ENCODE data around the gene CDH4. TPM values are rescaled to one million over a fixed set of nuclear protein-coding genes. Genes with fewer than 3 reads are reported as not detected.
A peak's percentile ranks its signal among the peaks of the same experiment; 100 is the strongest.

CDH4 gene
- total and polyA plus RNA-seq, 12 donors, result 0.04 to 0.25 (median 0.08) TPM; not detected in 5

- Histone ChIP-seq H3K36me3 (no peaks in the 10 kb centered on the region), H3K27ac (no peak overlapping the region), H3K9me3 (no peaks in the 10 kb centered on the region), H3K4me3 (no peak overlapping the region), H3K4me1 (no peaks in the 10 kb centered on the region), H3K27me3 (peaks cover 0 to 23% (median 11%) of the 10 kb centered on the region in 7 donors)
- no peak for TF ChIP-seq CTCF (IDR thresholded peaks at IDR 0.05)
- WGBS, 2 donors, result 76 to 78% methylated on average over 21 of the region's 21 CpGs
- intact Hi-C loops (cut with DNase I), result no loop called here
- DNase-seq (peak in 1 of 2 donors; percentile 4), ATAC-seq (no peak)
Measured at GRCh38 chr20:61925555-61926252, 673.6 kb downstream of the CDH4 start.

DNA sequence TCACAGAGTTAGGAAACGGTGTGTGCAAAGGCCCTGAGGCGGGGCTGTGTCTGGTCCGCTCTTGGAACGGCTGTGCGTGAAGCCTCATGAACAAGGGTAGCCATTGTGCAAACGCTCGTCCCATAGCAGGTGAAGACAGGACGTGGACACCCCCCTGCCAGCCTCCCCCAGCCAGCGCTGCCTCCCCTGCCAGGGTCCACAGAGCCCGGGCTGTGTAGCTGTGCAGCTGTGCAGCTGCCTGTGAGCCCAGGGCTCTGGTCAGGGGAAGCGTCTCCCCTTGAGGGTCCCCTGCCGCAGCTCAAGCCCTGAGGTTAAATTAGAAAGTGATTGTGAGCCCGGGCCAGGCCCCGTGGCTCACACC is 674.2 kb downstream of the CDH4 start:
- peak in 1 of 2 donors; percentile 1 for DNase-seq
- TF ChIP-seq CTCF (IDR thresholded peaks at IDR 0.05), result no peak
- intact Hi-C loops (cut with DNase I), result no loop called here

GRCh38 chr20:61926796-61927192 is 674.7 kb downstream of the CDH4 start:
- H3K27ac ChIP-seq, result no peak overlapping the region
- no peak overlapping the region for H3K4me3 ChIP-seq
- DNase-seq (no peak), ATAC-seq (no peak)
- H3K9me3 ChIP-seq, result no peaks in the 10 kb centered on the region
- intact Hi-C loops (cut with DNase I), result no loop called here
- H3K27me3 ChIP-seq, result peaks cover 0 to 23% (median 11%) of the 10 kb centered on the region in 7 donors
- no peaks in the 10 kb centered on the region for H3K4me1 ChIP-seq
- WGBS, 2 donors, result 92 to 93% methylated on average over 23 of the region's 23 CpGs
- no peaks in the 10 kb centered on the region for H3K36me3 ChIP-seq
- TF ChIP-seq CTCF (IDR thresholded peaks at IDR 0.05), result no peak

More for the DNA sequence above, 674.2 kb downstream of the CDH4 start:
- Histone ChIP-seq H3K9me3 (no peaks in the 10 kb centered on the region), H3K4me1 (no peaks in the 10 kb centered on the region), H3K36me3 (no peaks in the 10 kb centered on the region), H3K4me3 (no peak overlapping the region), H3K27me3 (peaks cover 0 to 23% (median 11%) of the 10 kb centered on the region in 7 donors), H3K27ac (no peak overlapping the region)
- WGBS, 2 donors, result 87 to 89% methylated on average over 14 of the region's 14 CpGs
- no peak for ATAC-seq

DNA sequence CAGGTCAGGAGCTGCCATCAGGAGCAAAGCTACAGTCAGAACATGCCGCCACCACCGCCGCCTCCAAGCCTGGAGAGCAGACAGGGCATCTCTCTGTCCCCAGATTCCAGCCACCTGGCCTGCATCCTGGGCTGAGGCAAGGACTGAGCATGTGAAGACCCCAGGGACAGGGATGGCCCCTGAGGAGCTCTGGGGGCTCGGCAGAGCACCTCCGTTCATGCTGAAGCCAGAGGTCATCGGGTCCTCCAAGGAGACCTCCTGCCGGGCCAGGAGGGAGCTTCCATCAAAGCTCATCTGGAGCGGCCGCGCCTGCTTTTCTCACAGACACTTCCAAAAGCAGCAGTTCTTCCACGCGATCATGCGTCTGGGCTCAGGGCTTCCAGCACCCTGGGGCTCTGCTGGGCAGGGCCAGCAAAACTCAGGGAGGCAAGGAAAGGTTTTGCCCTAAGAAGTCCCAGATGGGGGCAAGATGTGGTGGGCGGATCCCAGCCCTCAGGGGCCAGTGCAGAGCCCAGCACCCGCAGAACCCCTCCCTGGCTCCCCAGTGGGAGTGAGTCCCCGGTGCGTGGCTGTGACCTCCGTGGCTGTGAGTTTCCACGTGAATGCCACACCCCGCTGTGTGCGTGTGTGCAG is 675.2 kb downstream of the CDH4 start:
- no peak for TF ChIP-seq CTCF (IDR thresholded peaks at IDR 0.05)
- H3K27me3 ChIP-seq, result peaks cover 0 to 23% (median 11%) of the 10 kb centered on the region in 7 donors
- H3K36me3 ChIP-seq, result no peaks in the 10 kb centered on the region
- intact Hi-C loops (cut with DNase I), result no loop called here
- DNase-seq, result peak in 1 of 2 donors; percentile 2
- H3K4me3 ChIP-seq, result no peak overlapping the region
- H3K9me3 ChIP-seq, result no peaks in the 10 kb centered on the region
- 82 to 88% methylated on average over 21 of the region's 21 CpGs for WGBS, 2 donors
- H3K4me1 ChIP-seq, result no peaks in the 10 kb centered on the region
- H3K27ac ChIP-seq, result no peak overlapping the region
- ATAC-seq, result no peak

All from heart right ventricle (tissue), 16 donors.